Duodenal mucosa (tissue), 2 donors: ENCODE measurements around the gene RAD23A.
A peak's percentile ranks its signal among the peaks of the same experiment; 100 is the strongest.

Experiments used
- H3K27ac ChIP-seq: one replicate; pipeline ENCODE4 v1.7.0; 2013; ENCODE audit warnings: low read depth, low read length
- H3K27me3 ChIP-seq, 2 donors: one replicate each; pipeline ENCODE4 v1.7.0; 2013; ENCODE audit warnings: low read length in 2 of 2, control low read depth in 1 of 2; ENCODE audit not compliant: insufficient read depth in 2 of 2, control insufficient read depth in 1 of 2
- H3K36me3 ChIP-seq, 2 donors: one replicate each; pipeline ENCODE4 v1.7.0; 2013; ENCODE audit warnings: low read length in 2 of 2, control low read depth in 1 of 2; ENCODE audit not compliant: insufficient read depth in 2 of 2, control insufficient read depth in 1 of 2
- H3K4me1 ChIP-seq, 2 donors: one replicate each; pipeline ENCODE4 v1.7.0; 2013; ENCODE audit warnings: low read length in 2 of 2, control low read depth in 1 of 2; ENCODE audit not compliant: insufficient read depth in 2 of 2, control insufficient read depth in 1 of 2
- H3K4me3 ChIP-seq, 2 donors: one replicate each; pipeline ENCODE4 v1.7.0; 2013; ENCODE audit warnings: low read length in 2 of 2, low read depth in 1 of 2
- H3K9ac ChIP-seq, 2 donors: one replicate each; pipeline ENCODE4 v1.7.0; 2013; ENCODE audit warnings: low read length in 2 of 2, low read depth in 1 of 2
- H3K9me3 ChIP-seq, 2 donors: one replicate each; pipeline ENCODE4 v1.7.0; 2013; ENCODE audit warnings: low read length in 2 of 2, control low read depth in 1 of 2; ENCODE audit not compliant: control insufficient read depth in 1 of 2

The RAD23A gene

GRCh38 chr19:12937927-12938778 is 7.5 kb upstream of the RAD23A start, which contains the start of gene CALR:
TSS of gene CALR (plus strand) at chr19:12938609. CDS start at chr19:12938680, 71 bp downstream.
- Histone ChIP-seq H3K4me1 (peaks cover 31 to 52% of the 10 kb centered on the region in 2 donors), H3K4me3 (peak within 1 kb of the TSS; percentile 94 to 97), H3K36me3 (peaks cover 13 to 34% of the 10 kb centered on the region in 2 donors)

DNA sequence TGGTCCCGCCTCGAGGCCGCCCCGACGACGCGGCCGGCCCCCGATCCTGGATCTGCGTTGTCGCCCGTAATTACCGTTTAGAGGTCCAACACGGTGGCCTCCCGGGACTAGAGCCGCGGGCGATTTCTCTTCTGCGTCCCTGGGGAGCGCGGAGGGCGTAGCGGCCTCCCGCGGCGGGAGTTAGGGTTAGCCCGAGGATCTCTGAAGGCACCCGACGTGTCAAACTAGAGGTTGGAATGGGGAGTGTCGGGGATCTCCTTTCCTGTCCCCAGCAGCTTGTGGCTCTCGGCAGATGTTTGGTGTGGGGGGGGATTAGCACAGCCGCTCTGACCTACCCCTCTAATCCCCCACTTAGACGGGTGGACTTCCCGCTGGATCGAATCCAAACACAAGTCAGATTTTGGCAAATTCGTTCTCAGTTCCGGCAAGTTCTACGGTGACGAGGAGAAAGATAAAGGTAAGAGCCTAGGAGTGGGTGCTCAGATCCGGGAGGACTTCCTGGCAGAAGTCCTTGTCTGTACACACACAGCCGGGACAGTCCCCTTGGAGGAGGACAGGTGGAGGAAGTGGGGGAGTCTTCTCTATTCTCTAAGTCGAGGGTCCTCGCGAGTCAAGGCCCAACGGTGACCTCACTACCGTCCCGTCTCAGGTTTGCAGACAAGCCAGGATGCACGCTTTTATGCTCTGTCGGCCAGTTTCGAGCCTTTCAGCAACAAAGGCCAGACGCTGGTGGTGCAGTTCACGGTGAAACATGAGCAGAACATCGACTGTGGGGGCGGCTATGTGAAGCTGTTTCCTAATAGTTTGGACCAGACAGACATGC is 6.7 kb upstream of the RAD23A start:
- no peaks in the 10 kb centered on the region for H3K27me3 ChIP-seq
- H3K4me1 ChIP-seq: peaks cover 36 to 55% of the 10 kb centered on the region in 2 donors
- peak overlapping the region; percentile 94 to 97 for H3K4me3 ChIP-seq
- H3K27ac ChIP-seq: peak overlapping the region; percentile 83
- peak overlapping the region; percentile 84 to 94 for H3K9ac ChIP-seq
- H3K9me3 ChIP-seq: no peaks in the 10 kb centered on the region
- H3K36me3 ChIP-seq: peaks cover 19 to 41% of the 10 kb centered on the region in 2 donors

More at GRCh38 chr19:12937927-12938778, 7.5 kb upstream of the RAD23A start, which contains the start of gene CALR:
- peak within 1 kb of the TSS; percentile 84 to 94 for H3K9ac ChIP-seq
- peak within 1 kb of the TSS; percentile 83 for H3K27ac ChIP-seq
- no peaks in the 10 kb centered on the region for H3K27me3 ChIP-seq
- no peaks in the 10 kb centered on the region for H3K9me3 ChIP-seq

DNA sequence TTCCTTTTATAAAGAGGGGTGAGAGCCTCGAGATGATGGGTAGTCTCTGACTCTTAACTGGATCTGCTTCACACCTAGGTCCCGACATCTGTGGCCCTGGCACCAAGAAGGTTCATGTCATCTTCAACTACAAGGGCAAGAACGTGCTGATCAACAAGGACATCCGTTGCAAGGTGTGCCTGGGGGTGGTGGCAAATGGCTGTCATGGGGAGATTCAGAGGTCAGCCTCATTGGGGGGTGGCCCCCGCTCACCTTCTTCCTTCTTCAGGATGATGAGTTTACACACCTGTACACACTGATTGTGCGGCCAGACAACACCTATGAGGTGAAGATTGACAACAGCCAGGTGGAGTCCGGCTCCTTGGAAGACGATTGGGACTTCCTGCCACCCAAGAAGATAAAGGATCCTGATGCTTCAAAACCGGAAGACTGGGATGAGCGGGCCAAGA is 5.7 kb upstream of the RAD23A start:
- Histone ChIP-seq H3K36me3 (peaks cover 19 to 47% of the 10 kb centered on the region in 2 donors), H3K27ac (peak overlapping the region; percentile 35)

DNA sequence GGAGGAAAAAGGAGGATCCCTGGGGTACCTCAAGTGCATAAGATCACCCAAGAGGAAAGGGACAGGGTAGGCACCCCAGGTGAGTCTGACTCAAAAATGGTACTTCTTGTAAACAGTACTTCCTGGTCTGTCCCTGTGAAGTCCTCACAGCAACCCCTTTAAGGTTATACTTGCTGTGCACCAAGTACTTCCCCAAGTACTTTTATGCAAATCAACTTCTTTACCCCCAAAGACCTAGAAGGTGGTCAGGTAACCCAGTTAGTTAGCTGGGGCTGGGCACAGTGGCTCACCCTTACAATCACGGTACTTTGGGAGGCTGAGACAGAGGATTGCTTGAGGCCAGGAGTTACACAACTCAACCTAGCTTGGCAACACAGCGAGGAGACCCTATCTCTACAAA is 4.8 kb upstream of the RAD23A start:
- H3K4me1 ChIP-seq: peaks cover 42 to 55% of the 10 kb centered on the region in 2 donors
- no peaks in the 10 kb centered on the region for H3K9me3 ChIP-seq
- H3K36me3 ChIP-seq: peaks cover 19 to 47% of the 10 kb centered on the region in 2 donors
- peak overlapping the region; percentile 84 to 94 for H3K9ac ChIP-seq
- no peak overlapping the region for H3K27ac ChIP-seq
- no peaks in the 10 kb centered on the region for H3K27me3 ChIP-seq
- H3K4me3 ChIP-seq: peak overlapping the region; percentile 94 to 97

More for the DNA sequence above, 5.7 kb upstream of the RAD23A start:
- peak overlapping the region; percentile 94 to 97 for H3K4me3 ChIP-seq
- no peaks in the 10 kb centered on the region for H3K9me3 ChIP-seq
- peak overlapping the region; percentile 84 to 94 for H3K9ac ChIP-seq
- H3K4me1 ChIP-seq: peaks cover 39 to 55% of the 10 kb centered on the region in 2 donors
- H3K27me3 ChIP-seq: no peaks in the 10 kb centered on the region

GRCh38 chr19:12943437-12944044 is 2.1 kb upstream of the RAD23A start:
- H3K27ac ChIP-seq: no peak overlapping the region
- no peaks in the 10 kb centered on the region for H3K9me3 ChIP-seq
- H3K27me3 ChIP-seq: no peaks in the 10 kb centered on the region
- H3K9ac ChIP-seq: no peak overlapping the region
- H3K4me3 ChIP-seq: no peak overlapping the region
- H3K4me1 ChIP-seq: peaks cover 44 to 65% of the 10 kb centered on the region in 2 donors
- H3K36me3 ChIP-seq: peaks cover 22 to 58% of the 10 kb centered on the region in 2 donors

- peaks cover 44 to 65% of the 10 kb centered on the region in 2 donors for H3K4me1 ChIP-seq
- no peak overlapping the region for H3K27ac ChIP-seq
- peaks cover 28 to 64% of the 10 kb centered on the region in 2 donors for H3K36me3 ChIP-seq
- H3K27me3 ChIP-seq: no peaks in the 10 kb centered on the region
- no peak overlapping the region for H3K4me3 ChIP-seq
- no peaks in the 10 kb centered on the region for H3K9me3 ChIP-seq
- H3K9ac ChIP-seq: no peak overlapping the region
Measured at GRCh38 chr19:12944104-12944674, 1.5 kb upstream of the RAD23A start.

DNA sequence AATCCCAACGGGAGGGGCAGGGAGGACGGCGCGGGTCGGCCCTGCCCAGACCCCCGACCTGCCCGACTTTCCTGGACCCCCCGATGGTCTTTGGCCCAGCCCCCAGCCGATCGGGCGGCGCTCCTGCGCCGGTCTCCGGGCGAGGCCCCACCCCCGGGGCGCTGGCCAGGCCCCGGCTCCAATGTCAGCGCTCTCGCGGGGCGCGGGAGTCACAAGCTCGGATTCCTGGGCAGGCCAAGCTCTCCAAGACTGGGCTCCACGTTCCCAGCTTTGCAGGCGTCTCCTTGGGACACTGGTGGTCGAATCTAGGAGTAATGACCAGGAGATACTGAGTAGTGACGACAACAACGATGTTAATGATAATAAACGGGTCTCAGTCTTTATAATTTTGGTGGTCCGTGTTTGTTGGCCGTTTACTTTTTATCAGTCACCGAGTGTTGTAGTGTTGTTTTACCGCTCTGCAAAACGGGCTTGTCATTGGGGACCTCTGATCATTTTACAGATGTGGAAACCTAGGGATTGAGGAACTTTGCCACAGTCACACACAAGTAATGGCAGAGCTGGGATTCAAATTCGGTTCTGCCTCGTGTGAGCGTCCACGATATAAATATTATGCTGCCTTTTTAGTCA is 545 bp downstream of the RAD23A start:
- Histone ChIP-seq H3K4me1 (peaks cover 26 to 45% of the 10 kb centered on the region in 2 donors), H3K27me3 (no peaks in the 10 kb centered on the region), H3K9me3 (no peaks in the 10 kb centered on the region), H3K36me3 (peaks cover 24 to 62% of the 10 kb centered on the region in 2 donors), H3K27ac (peak overlapping the region; percentile 89), H3K9ac (peak overlapping the region; percentile 79 to 83), H3K4me3 (peak overlapping the region; percentile 88 to 90)

- Histone ChIP-seq H3K4me1 (peaks cover 26 to 39% of the 10 kb centered on the region in 2 donors), H3K36me3 (peaks cover 24 to 60% of the 10 kb centered on the region in 2 donors), H3K9me3 (no peaks in the 10 kb centered on the region), H3K4me3 (peak overlapping the region; percentile 88 to 90), H3K27ac (no peak overlapping the region), H3K9ac (peak overlapping the region; percentile 79 to 83), H3K27me3 (no peaks in the 10 kb centered on the region)
Measured at GRCh38 chr19:12946731-12947496, 1.3 kb downstream of the RAD23A start.
